A549 (cell line): ENCODE measurements around the gene NSD2. TPM values are rescaled to one million over a fixed set of nuclear protein-coding genes. Genes with fewer than 3 reads are reported as not detected.

Experiments
- ATAC-seq, 2 experiments: fragments of 200-7000 bp in 1 of 2; fragments of >200 bp in 1 of 2; cut with Nextera tagmentation in 1 of 2; cut with Tn5 transposase in 1 of 2; 3 replicates each; pipeline versions ENCODE4 v1.8.0 to v1.9.1; 2018 to 2020; ENCODE audit warnings: mild to moderate bottlenecking in 1 of 2, moderate library complexity in 1 of 2
- CTCF ChIA-PET: fragments of 300-600 bp; sonication (Branson Sonifier 250); formaldehyde crosslinking; extraction: SDS; loops from one replicate; lab custom pipeline; 2021; ENCODE audit warnings: antibody characterized with exemption, inconsistent platforms; lab: Yijun Ruan, JAX
- POLR2A ChIA-PET: fragments of 350-600 bp; formaldehyde crosslinking; extraction: SDS; loops from one replicate; lab custom pipeline; 2021; ENCODE audit warnings: antibody characterized with exemption, inconsistent platforms; lab: Yijun Ruan, JAX
- DNase-seq, 2 experiments: peaks; one replicate each; pipeline versions ENCODE4 v3.0.0 to v3.0.0-alpha.2; 2011 to 2016; ENCODE audit warnings: low read depth in 1 of 2, low spot score in 1 of 2
- FAIRE-seq: peaks from 2 replicates; lab custom pipeline; 2011; peaks lifted over from hg19 to GRCh38; lab: Jason Lieb, UNC
- H3K27ac ChIP-seq, 2 experiments: fragments of >200 bp; sonication (Bioruptor Twin); formaldehyde crosslinking; 3 replicates each; pipeline ENCODE4 v1.5.1; 2016 to 2017
- H3K4me1 ChIP-seq: fragments of >200 bp; sonication (Bioruptor Twin); formaldehyde crosslinking; 3 replicates; pipeline ENCODE4 v1.6.1; 2016
- H3K4me2 ChIP-seq: fragments of >200 bp; sonication (Bioruptor Twin); formaldehyde crosslinking; 3 replicates; pipeline ENCODE4 v1.6.1; 2016
- H3K4me3 ChIP-seq: fragments of >200 bp; sonication (Bioruptor Twin); formaldehyde crosslinking; 3 replicates; pipeline ENCODE4 v1.5.1; 2016
- H3K9me3 ChIP-seq: fragments of >200 bp; sonication (Bioruptor Twin); formaldehyde crosslinking; 3 replicates; pipeline ENCODE4 v1.6.1; 2016
- CBX2 ChIP-seq: fragments of 200-600 bp; sonication (generic); IDR thresholded peaks from 2 replicates; pipeline ENCODE4 v1.6.1; 2016; ENCODE audit warnings: low read depth, mild to moderate bottlenecking, borderline replicate concordance
- CBX8 ChIP-seq: fragments of 200-600 bp; sonication (generic); IDR thresholded peaks from 2 replicates; pipeline ENCODE4 v1.6.1; 2016
- CHD4 ChIP-seq: fragments of 200-600 bp; sonication (generic); IDR thresholded peaks from 2 replicates; pipeline ENCODE4 v1.6.1; 2016; ENCODE audit warnings: antibody characterized with exemption, mild to moderate bottlenecking, borderline replicate concordance
- EP300 ChIP-seq, 2 experiments: fragments of >200 bp; sonication (Bioruptor Twin); formaldehyde crosslinking; IDR thresholded peaks; 2 replicates in 1 of 2; 3 replicates in 1 of 2; pipeline ENCODE4 v1.6.1; 2016 to 2017
- ESRRA ChIP-seq: fragments of 150-350 bp; IDR thresholded peaks from 2 replicates; pipeline ENCODE4 v1.6.1; 2014; ENCODE audit warnings: mild to moderate bottlenecking, low read length, borderline replicate concordance
- FOSL2 ChIP-seq, 2 experiments: fragments of 450-650 bp in 1 of 2; fragments of >200 bp in 1 of 2; sonication (Bioruptor Twin) in 1 of 2; formaldehyde crosslinking; IDR thresholded peaks; 2 replicates each; pipeline versions ENCODE4 v1.5.0 to v1.6.1; 2016 to 2020; ENCODE audit warnings: mild to moderate bottlenecking in 1 of 2, moderate library complexity in 1 of 2
- FOXS1 ChIP-seq: fragments of 250-450 bp; sonication (Bioruptor Pico); IDR thresholded peaks from 2 replicates; pipeline ENCODE4 v1.5.0; 2020; ENCODE audit warnings: mild to moderate bottlenecking, moderate library complexity
- HDAC2 ChIP-seq: fragments of 200-600 bp; sonication (generic); IDR thresholded peaks from 2 replicates; pipeline ENCODE4 v1.6.1; 2016
- HEYL ChIP-seq: fragments of 250-450 bp; sonication (Bioruptor Pico); IDR thresholded peaks from 2 replicates; pipeline ENCODE4 v1.8.0; 2021; ENCODE audit warnings: mild to moderate bottlenecking, moderate library complexity
- JUNB ChIP-seq: fragments of >200 bp; sonication (Bioruptor Twin); formaldehyde crosslinking; IDR thresholded peaks from 2 replicates; pipeline ENCODE4 v1.6.1; 2016
- MYC ChIP-seq: IDR thresholded peaks from 2 replicates; pipeline ENCODE4 v1.6.1; 2012; ENCODE audit warnings: mild to moderate bottlenecking, inconsistent platforms, low read length, improper control_type of control experiment, borderline replicate concordance
- NFE2L2 ChIP-seq: fragments of 150-350 bp; conservative IDR thresholded peaks from 2 replicates; pipeline ENCODE4 v1.6.1; 2014; ENCODE audit warnings: low read length
- NR3C1 ChIP-seq: fragments of >200 bp; sonication (Bioruptor Twin); formaldehyde crosslinking; IDR thresholded peaks from 3 replicates; pipeline ENCODE4 v1.6.1; 2017
- RARB ChIP-seq: fragments of 250-450 bp; sonication (Bioruptor Pico); IDR thresholded peaks from 2 replicates; pipeline ENCODE4 v1.8.0; 2021; ENCODE audit warnings: mild to moderate bottlenecking, moderate library complexity
- RFX5 ChIP-seq: fragments of 450-650 bp; IDR thresholded peaks from 2 replicates; pipeline ENCODE4 v1.7.1; 2014; ENCODE audit warnings: antibody characterized with exemption, mild to moderate bottlenecking, moderate library complexity
- RNF2 ChIP-seq: fragments of 200-600 bp; sonication (generic); IDR thresholded peaks from 2 replicates; pipeline ENCODE4 v1.6.1; 2016; ENCODE audit warnings: low read depth, mild to moderate bottlenecking, antibody characterized with exemption, moderate library complexity, borderline replicate concordance
- SMC3 ChIP-seq: fragments of >200 bp; sonication (Bioruptor Twin); formaldehyde crosslinking; IDR thresholded peaks from 3 replicates; pipeline ENCODE4 v1.6.1; 2018; ENCODE audit warnings: inconsistent platforms
- SREBF2 ChIP-seq: fragments of 450-650 bp; IDR thresholded peaks from 2 replicates; pipeline ENCODE4 v1.6.1; 2014; ENCODE audit warnings: mild to moderate bottlenecking, moderate library complexity
- ZC3H11A ChIP-seq: fragments of 450-650 bp; IDR thresholded peaks from 2 replicates; pipeline ENCODE4 v1.6.1; 2014; ENCODE audit warnings: antibody characterized with exemption, mild to moderate bottlenecking
- ZFP36 ChIP-seq: fragments of 450-650 bp; IDR thresholded peaks from 2 replicates; pipeline ENCODE4 v1.6.1; 2014; ENCODE audit warnings: borderline replicate concordance; ENCODE audit not compliant: partially characterized antibody
- ZSCAN20 ChIP-seq: fragments of 250-450 bp; sonication (Bioruptor Pico); IDR thresholded peaks from 2 replicates; pipeline ENCODE4 v1.8.0; 2022; ENCODE audit warnings: mild to moderate bottlenecking, moderate library complexity
- WGBS: methylation state at CpG from one replicate; pipeline ENCODE4 v1.1.6; 2017; ENCODE audit errors: missing lambda C conversion rate; 5-methylcytosine and 5-hydroxymethylcytosine counted together
- polyA plus RNA-seq, 4 experiments: library from polyadenylated mRNA; depleted of rRNA in 3 of 4; stranded (reverse); fragments of >200 nt; fragmentation: RNase III in 1 of 4; extraction: RNeasy Plus Mini Kit Qiagen cat#74134 plus additional on column Dnase treatment in 1 of 4; gene quantifications; 2 replicates in 3 of 4; 3 replicates in 1 of 4; pipeline ENCODE4 v1.2.3, GENCODE V29; 2011 to 2017
- TF ChIP-seq, protein P1 (sequence below): fragments of 200-600 bp; sonication (generic); IDR thresholded peaks from 2 replicates; pipeline ENCODE4 v1.6.1; 2016; ENCODE audit warnings: antibody characterized with exemption, mild to moderate bottlenecking, moderate library complexity
- TF ChIP-seq, protein P2 (sequence below): fragments of 150-350 bp; IDR thresholded peaks from 2 replicates; pipeline ENCODE4 v1.6.1; 2014; ENCODE audit warnings: low read depth, mild to moderate bottlenecking, low read length
- TF ChIP-seq, protein P3 (sequence below): fragments of >200 bp; sonication (Bioruptor Twin); formaldehyde crosslinking; IDR thresholded peaks from 3 replicates; pipeline ENCODE4 v1.6.1; 2016

NSD2 gene
- polyA plus RNA-seq, 2 of the 4 experiments (the other 2 are of a cell fraction): 43.8 to 49.3 TPM

DNA sequence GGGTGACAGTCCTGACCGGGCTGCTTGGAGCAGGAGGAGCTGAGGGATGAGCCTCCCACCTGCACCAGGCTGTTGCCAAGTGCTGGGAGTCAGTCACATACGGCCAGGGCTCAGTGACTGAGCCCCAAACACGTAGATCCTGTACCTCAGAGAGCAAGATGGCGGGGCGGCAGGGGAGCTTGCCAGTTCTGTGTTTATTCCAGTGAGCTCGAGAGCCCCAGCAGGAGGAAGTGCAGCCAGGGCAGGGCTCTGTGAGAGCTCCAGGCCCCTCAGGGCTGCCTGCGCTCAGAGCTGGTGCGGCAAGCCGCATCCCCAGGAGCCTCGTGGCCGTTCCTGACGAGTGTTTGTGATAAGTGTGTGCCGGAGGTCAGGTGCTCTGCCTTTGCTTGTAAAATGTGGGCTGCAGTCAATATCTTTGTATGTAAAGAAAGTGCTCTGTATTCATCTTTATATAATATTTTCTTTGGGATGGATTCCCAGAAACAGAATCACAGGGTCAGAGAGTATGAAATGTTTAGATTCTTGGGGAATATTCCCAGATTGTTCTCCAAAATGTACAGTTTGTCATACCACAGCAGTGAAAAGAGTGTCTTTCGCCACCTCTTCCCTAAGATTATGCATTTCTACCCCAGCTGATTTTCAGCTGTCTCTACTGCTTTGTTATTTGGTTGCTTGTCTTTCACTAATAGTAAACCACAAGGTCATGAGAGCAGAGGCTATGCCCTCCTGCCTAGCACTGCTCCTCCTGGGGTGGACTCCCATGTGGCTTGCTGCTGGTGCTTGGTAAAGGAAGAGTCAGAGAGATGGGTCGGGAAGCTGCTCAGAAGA is 87.3 kb downstream of the NSD2 start:
- ChIA-PET POLR2A (no interaction called here), CTCF (interaction anchor here (1.3 kb wide), 1 partner anchor 60 kb away, joined by 3 read pairs; no protein-coding TSS in a partner anchor)
- H3K4me3 ChIP-seq: no peak overlapping the region
- no peak for ATAC-seq
- no peak overlapping the region for H3K4me2 ChIP-seq
- DNase-seq: no peak
- H3K4me1 ChIP-seq: no peaks in the 10 kb centered on the region
- H3K27ac ChIP-seq: no peak overlapping the region
- H3K9me3 ChIP-seq: no peaks in the 10 kb centered on the region
- 88% methylated on average over 12 of the region's 15 CpGs for WGBS
- TF ChIP-seq CBX8 (no peak), ZFP36 (no peak), ZSCAN20 (CRISPR knock-in tag) (no peak), JUNB (no peak), MYC (no peak), HDAC2 (no peak), ESRRA (no peak)
- TF ChIP-seq, protein P1, sequence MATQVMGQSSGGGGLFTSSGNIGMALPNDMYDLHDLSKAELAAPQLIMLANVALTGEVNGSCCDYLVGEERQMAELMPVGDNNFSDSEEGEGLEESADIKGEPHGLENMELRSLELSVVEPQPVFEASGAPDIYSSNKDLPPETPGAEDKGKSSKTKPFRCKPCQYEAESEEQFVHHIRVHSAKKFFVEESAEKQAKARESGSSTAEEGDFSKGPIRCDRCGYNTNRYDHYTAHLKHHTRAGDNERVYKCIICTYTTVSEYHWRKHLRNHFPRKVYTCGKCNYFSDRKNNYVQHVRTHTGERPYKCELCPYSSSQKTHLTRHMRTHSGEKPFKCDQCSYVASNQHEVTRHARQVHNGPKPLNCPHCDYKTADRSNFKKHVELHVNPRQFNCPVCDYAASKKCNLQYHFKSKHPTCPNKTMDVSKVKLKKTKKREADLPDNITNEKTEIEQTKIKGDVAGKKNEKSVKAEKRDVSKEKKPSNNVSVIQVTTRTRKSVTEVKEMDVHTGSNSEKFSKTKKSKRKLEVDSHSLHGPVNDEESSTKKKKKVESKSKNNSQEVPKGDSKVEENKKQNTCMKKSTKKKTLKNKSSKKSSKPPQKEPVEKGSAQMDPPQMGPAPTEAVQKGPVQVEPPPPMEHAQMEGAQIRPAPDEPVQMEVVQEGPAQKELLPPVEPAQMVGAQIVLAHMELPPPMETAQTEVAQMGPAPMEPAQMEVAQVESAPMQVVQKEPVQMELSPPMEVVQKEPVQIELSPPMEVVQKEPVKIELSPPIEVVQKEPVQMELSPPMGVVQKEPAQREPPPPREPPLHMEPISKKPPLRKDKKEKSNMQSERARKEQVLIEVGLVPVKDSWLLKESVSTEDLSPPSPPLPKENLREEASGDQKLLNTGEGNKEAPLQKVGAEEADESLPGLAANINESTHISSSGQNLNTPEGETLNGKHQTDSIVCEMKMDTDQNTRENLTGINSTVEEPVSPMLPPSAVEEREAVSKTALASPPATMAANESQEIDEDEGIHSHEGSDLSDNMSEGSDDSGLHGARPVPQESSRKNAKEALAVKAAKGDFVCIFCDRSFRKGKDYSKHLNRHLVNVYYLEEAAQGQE: no peak
- FAIRE-seq: no peak

DNA sequence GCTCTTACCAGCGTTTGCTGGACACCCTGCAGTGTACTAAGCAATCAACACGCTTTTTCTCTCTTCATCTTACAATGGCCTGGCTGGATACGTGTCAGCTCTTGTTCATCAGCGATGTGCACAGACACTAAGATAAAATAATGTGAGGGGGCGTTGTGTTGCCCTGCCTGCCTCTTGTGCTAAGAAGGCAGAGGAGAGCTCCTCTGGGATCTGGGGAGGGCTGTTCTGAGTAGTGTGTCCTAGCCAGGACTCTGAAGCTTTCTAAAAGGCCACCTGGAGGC is 87.9 kb downstream of the NSD2 start:
- Histone ChIP-seq H3K4me3 (no peak overlapping the region), H3K4me1 (no peaks in the 10 kb centered on the region), H3K4me2 (no peak overlapping the region)
- no peak for FAIRE-seq
- 0 out of 6 replicates have a peak, but pooled peaks of 1 of the 2 experiments have one; percentile 38 for ATAC-seq
- POLR2A ChIA-PET: no interaction called here
- CTCF ChIA-PET: no interaction called here
- TF ChIP-seq SMC3 (no peak), MYC (no peak), RNF2 (no peak), FOXS1 (no peak)
- TF ChIP-seq, all 56 proteins: peak for 0
- H3K27ac ChIP-seq: no peak overlapping the region
- no peak for DNase-seq
- WGBS: 89% methylated on average over 5 of the region's 5 CpGs
- H3K9me3 ChIP-seq: no peaks in the 10 kb centered on the region

- Histone ChIP-seq H3K9me3 (no peaks in the 10 kb centered on the region), H3K4me2 (no peak overlapping the region), H3K4me3 (no peak overlapping the region), H3K27ac (no peak overlapping the region), H3K4me1 (no peaks in the 10 kb centered on the region)
- ATAC-seq (no peak), FAIRE-seq (no peak), DNase-seq (no peak)
- CTCF ChIA-PET: no interaction called here
- POLR2A ChIA-PET: no interaction called here
- WGBS: 90% methylated on average over 7 of the region's 7 CpGs
- TF ChIP-seq, protein P2, sequence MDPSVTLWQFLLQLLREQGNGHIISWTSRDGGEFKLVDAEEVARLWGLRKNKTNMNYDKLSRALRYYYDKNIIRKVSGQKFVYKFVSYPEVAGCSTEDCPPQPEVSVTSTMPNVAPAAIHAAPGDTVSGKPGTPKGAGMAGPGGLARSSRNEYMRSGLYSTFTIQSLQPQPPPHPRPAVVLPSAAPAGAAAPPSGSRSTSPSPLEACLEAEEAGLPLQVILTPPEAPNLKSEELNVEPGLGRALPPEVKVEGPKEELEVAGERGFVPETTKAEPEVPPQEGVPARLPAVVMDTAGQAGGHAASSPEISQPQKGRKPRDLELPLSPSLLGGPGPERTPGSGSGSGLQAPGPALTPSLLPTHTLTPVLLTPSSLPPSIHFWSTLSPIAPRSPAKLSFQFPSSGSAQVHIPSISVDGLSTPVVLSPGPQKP: no peak
- TF ChIP-seq MYC: no peak
- no peak for TF ChIP-seq RARB
- TF ChIP-seq SREBF2: no peak
- TF ChIP-seq HDAC2: no peak
These were observed 89.1 kb downstream of the NSD2 start for GRCh38 chr4:1960170-1960825.

GRCh38 chr4:1961038-1961437 is 89.8 kb downstream of the NSD2 start:
- TF ChIP-seq FOSL2 (IDR thresholded peaks at IDR 0.05) (no peak), FOSL2 (CRISPR knock-in tag; IDR thresholded peaks at IDR 0.05) (no peak), RARB (no peak), ZC3H11A (no peak), RNF2 (no peak), CBX2 (no peak), RFX5 (no peak), FOXS1 (no peak), ESRRA (no peak), NFE2L2 (no peak), EP300 (IDR thresholded peaks at IDR 0.05) (no peak), NR3C1 (no peak), CHD4 (no peak), HEYL (CRISPR knock-in tag) (no peak), CBX8 (no peak)
- TF ChIP-seq, protein P3, sequence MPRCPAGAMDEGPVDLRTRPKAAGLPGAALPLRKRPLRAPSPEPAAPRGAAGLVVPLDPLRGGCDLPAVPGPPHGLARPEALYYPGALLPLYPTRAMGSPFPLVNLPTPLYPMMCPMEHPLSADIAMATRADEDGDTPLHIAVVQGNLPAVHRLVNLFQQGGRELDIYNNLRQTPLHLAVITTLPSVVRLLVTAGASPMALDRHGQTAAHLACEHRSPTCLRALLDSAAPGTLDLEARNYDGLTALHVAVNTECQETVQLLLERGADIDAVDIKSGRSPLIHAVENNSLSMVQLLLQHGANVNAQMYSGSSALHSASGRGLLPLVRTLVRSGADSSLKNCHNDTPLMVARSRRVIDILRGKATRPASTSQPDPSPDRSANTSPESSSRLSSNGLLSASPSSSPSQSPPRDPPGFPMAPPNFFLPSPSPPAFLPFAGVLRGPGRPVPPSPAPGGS: no peak
- ChIA-PET POLR2A (no interaction called here), CTCF (no interaction called here)
- H3K27ac ChIP-seq: no peak overlapping the region
- H3K9me3 ChIP-seq: no peaks in the 10 kb centered on the region
- 94% methylated on average over 15 of the region's 15 CpGs for WGBS
- no peak overlapping the region for H3K4me3 ChIP-seq
- ATAC-seq (no peak), DNase-seq (no peak), FAIRE-seq (no peak)
- H3K4me1 ChIP-seq: no peaks in the 10 kb centered on the region
- no peak overlapping the region for H3K4me2 ChIP-seq
